Type B pancreatic cell (in vitro differentiated cells): Measurements from ENCODE around the gene NOTO. TPM values are rescaled to one million over a fixed set of nuclear protein-coding genes. Genes with fewer than 3 reads are reported as not detected.

Experiments
- DNase-seq: peaks from one replicate; pipeline ENCODE4 v3.0.0; 2021; ENCODE audit warnings: mixed read lengths; ENCODE audit not compliant: unreplicated experiment; ENCODE audit errors: extremely low spot score
- H3K27ac Mint-ChIP-seq: 2 replicates; pipeline ENCODE4 v1.8.0; 2021; ENCODE audit warnings: mild to moderate bottlenecking, mixed read lengths
- H3K27me3 Mint-ChIP-seq: 2 replicates; pipeline ENCODE4 v1.8.0; 2021; ENCODE audit warnings: mixed read lengths
- H3K36me3 Mint-ChIP-seq: 2 replicates; pipeline ENCODE4 v1.8.0; 2021; ENCODE audit warnings: mixed read lengths
- H3K4me1 Mint-ChIP-seq: one replicate; pipeline ENCODE4 v1.8.0; 2021; ENCODE audit warnings: mixed read lengths; ENCODE audit not compliant: unreplicated experiment
- H3K4me3 Mint-ChIP-seq: 2 replicates; pipeline ENCODE4 v1.8.0; 2021; ENCODE audit warnings: mild to moderate bottlenecking, mixed read lengths
- H3K9me3 Mint-ChIP-seq: 2 replicates; pipeline ENCODE4 v1.8.0; 2021; ENCODE audit warnings: mixed read lengths
- total RNA-seq: library from RNA; stranded (reverse); gene quantifications from 2 replicates; pipeline ENCODE4 v1.2.1, GENCODE V29; 2021; ENCODE audit warnings: low replicate concordance
- TF ChIP-seq, protein P1 (sequence below): fragments of 200-600 bp; sonication (generic); conservative IDR thresholded peaks from 2 replicates; pipeline ENCODE4 v1.5.0; 2021; ENCODE audit warnings: antibody characterized with exemption, mild to moderate bottlenecking

The NOTO gene
- total RNA-seq, 1 donor from 2014 or later: not detected

DNA sequence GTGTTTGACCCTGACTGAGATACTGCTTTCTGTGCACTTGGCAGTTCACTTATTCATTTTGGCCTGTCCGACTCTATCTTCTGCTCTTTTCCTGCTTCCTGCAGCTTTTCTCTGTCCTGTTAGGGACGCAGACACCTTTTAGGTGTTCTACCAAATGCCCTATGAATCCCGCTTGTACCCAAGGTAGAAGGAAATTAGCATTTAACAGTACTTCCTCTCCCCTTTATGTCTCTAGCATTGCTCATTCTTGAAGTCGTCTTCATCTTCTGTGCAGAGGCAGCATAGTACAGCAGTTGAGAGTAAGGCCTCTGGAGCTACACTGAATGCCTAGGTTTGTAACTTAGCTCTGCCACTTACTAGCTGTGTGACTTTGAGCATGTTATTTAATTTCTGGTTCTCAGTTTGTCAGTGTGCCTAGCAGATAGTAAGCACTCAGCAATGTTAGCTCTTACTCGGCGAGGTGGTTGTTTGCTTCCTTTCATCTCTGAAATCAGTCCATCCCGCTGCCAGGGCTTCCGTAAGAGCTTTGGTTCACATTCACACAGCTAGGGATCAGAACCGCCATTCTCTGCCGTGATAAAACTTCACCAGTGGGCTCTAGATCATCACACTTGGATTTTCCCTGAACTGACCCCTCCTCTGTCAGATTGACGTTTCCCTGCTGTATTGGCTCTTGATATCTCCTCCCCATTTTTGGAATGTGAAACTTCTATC is 33.1 kb downstream of the NOTO start:
- TF ChIP-seq, protein P1, sequence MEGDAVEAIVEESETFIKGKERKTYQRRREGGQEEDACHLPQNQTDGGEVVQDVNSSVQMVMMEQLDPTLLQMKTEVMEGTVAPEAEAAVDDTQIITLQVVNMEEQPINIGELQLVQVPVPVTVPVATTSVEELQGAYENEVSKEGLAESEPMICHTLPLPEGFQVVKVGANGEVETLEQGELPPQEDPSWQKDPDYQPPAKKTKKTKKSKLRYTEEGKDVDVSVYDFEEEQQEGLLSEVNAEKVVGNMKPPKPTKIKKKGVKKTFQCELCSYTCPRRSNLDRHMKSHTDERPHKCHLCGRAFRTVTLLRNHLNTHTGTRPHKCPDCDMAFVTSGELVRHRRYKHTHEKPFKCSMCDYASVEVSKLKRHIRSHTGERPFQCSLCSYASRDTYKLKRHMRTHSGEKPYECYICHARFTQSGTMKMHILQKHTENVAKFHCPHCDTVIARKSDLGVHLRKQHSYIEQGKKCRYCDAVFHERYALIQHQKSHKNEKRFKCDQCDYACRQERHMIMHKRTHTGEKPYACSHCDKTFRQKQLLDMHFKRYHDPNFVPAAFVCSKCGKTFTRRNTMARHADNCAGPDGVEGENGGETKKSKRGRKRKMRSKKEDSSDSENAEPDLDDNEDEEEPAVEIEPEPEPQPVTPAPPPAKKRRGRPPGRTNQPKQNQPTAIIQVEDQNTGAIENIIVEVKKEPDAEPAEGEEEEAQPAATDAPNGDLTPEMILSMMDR: no peak
- DNase-seq: no peak
- Mint-ChIP-seq H3K27me3 (no peaks in the 10 kb centered on the region), H3K9me3 (no peaks in the 10 kb centered on the region), H3K36me3 (no peaks in the 10 kb centered on the region), H3K4me3 (peak overlapping the region; percentile 99), H3K27ac (peak overlapping the region; percentile 94), H3K4me1 (peaks cover 27% of the 10 kb centered on the region)

DNA sequence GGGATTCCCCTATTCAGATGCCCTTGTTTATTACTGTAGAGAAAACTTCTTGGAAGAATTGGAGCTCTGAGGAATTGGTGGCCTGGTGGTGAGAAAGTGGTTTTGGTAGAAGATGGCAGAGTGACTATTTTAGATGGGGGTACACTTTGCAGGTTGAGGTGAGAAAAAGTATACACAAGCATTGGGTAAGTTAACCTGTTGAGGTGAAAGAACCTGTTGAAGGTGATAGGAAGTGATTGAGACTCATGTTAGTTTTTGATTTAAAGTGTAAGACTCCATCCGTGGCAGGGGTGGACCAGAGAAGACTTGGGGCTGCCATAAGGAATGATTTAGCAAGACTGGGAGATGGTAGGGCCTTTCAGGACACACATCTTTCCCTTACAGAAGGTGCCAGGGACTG is 34.8 kb downstream of the NOTO start:
- no peak for DNase-seq
- H3K27ac Mint-ChIP-seq: no peak overlapping the region
- H3K9me3 Mint-ChIP-seq: no peaks in the 10 kb centered on the region
- peaks cover 27% of the 10 kb centered on the region for H3K4me1 Mint-ChIP-seq
- no peaks in the 10 kb centered on the region for H3K27me3 Mint-ChIP-seq
- peak overlapping the region; percentile 22 for H3K4me3 Mint-ChIP-seq
- TF ChIP-seq, protein P1: no peak
- no peaks in the 10 kb centered on the region for H3K36me3 Mint-ChIP-seq

DNA sequence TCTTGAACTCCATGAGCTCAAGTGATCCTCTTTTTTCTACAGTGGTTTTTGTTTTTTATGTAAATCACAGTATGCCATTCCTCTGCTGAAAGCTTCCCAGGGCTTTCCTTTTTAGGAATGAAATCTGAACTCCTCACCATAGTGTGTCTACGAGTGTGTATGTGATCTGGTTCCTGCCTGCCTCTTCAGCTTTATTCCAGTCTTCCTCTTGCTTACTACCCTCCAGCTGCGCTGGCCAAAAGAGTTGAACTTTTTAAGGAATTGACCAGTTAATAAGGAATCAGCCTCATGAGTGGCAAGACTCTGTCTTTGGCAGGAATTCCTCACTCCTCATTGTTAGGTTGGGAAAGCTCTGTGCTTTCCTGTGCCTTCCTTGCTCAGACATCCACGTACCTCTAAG is 35.8 kb downstream of the NOTO start:
- peaks cover 23% of the 10 kb centered on the region for H3K4me1 Mint-ChIP-seq
- H3K9me3 Mint-ChIP-seq: no peaks in the 10 kb centered on the region
- no peaks in the 10 kb centered on the region for H3K27me3 Mint-ChIP-seq
- DNase-seq: no peak
- no peak overlapping the region for H3K27ac Mint-ChIP-seq
- H3K36me3 Mint-ChIP-seq: peaks cover 3% of the 10 kb centered on the region
- TF ChIP-seq, protein P1: no peak
- peak overlapping the region; percentile 33 for H3K4me3 Mint-ChIP-seq

DNA sequence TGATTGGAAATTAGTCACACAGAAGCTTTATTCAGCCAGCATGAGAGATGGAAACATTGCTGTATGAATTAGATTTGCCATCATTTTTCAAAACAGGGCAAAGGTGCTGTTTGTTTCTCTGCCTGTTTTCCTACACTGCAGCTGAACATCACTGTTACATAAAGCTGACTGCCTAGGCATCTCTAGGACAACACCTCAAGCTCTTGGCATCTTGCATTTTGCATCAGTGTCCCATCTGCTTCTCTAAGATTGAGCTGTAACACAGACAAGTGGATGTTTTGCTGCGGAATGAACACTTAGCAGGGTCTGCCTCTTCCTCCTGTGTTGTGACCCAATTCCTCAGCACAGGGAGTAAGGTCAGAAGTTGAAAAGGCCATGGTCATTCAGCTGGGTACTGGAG is 36.6 kb downstream of the NOTO start:
- no peak for DNase-seq
- Mint-ChIP-seq H3K4me3 (no peak overlapping the region), H3K9me3 (no peaks in the 10 kb centered on the region), H3K27ac (no peak overlapping the region), H3K27me3 (no peaks in the 10 kb centered on the region), H3K36me3 (peaks cover 4% of the 10 kb centered on the region), H3K4me1 (peaks cover 23% of the 10 kb centered on the region)
- TF ChIP-seq, protein P1: no peak

DNA sequence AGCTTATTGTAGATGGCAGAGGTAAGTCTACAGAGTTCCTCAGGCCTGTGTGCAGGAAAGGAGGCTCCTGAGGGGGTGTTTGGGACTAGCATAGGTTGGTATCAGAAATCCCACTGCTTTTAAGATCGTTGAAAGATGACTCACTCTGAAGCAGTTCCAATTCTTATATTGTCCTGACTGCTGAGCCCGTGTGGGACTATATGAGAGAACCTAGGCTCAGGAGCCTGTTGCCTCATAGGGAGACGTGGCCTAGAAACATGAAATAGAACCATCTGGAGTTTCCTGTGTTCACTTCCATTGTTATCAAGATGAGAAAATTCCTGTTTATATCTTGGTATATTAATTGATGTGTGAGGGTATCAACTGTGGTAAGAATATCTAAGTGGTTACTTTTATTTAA is 37.4 kb downstream of the NOTO start:
- Mint-ChIP-seq H3K4me1 (peaks cover 23% of the 10 kb centered on the region), H3K27ac (no peak overlapping the region), H3K4me3 (no peak overlapping the region), H3K27me3 (no peaks in the 10 kb centered on the region), H3K9me3 (no peaks in the 10 kb centered on the region), H3K36me3 (peaks cover 9% of the 10 kb centered on the region)
- TF ChIP-seq, protein P1: no peak
- no peak for DNase-seq
